Testis (tissue), 2 donors: ENCODE measurements around the gene CLEC2L.

Source experiments
- POLR2A ChIP-seq: fragments of 450-650 bp; IDR thresholded peaks from one replicate; pipeline ENCODE4 v1.6.1; 2017; ENCODE audit warnings: antibody characterized with exemption, mild to moderate bottlenecking, moderate library complexity
- TF ChIP-seq, protein P1 (sequence below), 3 experiments: fragments of 450-650 bp in 2 of 3; fragments of 200-600 bp in 1 of 3; sonication (generic) in 1 of 3; IDR thresholded peaks; one replicate each; pipeline ENCODE4 v1.5.1; 2016 to 2019; ENCODE audit warnings: antibody characterized with exemption in 3 of 3, mild to moderate bottlenecking in 2 of 3, moderate library complexity in 1 of 3

DNA sequence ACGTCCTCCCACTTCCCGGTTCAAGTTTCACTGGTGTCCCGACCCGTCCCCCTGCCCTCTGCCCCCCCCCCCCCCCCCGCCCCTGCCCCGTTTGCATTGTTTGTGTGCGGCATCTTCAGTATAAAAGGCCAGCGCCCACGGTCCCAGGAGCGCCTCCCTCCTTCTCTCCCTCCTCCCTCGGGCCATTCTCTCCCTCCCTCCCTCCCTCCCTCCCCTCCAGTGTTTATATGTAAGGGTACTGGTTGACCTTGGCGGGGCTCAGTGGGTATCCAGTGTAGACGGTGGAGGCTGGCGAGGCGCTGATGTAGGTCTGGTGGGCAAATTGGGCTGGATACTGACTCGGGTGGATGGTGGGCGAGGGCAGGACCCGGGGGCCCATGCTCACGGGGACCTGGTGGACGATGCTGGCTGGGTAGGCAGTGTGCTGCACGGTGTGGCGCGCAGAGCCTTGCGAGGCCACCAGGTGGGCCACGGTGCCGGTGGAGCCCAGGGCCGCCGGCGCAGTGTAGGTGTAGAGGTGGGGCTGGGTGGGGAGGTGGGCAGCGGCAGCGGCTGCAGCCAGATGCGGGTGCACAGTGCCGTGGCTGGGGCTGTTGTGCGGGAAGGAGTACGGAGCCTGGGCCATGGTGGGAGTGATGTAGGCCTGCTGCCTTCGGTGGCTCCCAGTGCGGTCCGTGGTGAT lies 49.4 kb downstream of the CLEC2L start:
- TF ChIP-seq, protein P1, sequence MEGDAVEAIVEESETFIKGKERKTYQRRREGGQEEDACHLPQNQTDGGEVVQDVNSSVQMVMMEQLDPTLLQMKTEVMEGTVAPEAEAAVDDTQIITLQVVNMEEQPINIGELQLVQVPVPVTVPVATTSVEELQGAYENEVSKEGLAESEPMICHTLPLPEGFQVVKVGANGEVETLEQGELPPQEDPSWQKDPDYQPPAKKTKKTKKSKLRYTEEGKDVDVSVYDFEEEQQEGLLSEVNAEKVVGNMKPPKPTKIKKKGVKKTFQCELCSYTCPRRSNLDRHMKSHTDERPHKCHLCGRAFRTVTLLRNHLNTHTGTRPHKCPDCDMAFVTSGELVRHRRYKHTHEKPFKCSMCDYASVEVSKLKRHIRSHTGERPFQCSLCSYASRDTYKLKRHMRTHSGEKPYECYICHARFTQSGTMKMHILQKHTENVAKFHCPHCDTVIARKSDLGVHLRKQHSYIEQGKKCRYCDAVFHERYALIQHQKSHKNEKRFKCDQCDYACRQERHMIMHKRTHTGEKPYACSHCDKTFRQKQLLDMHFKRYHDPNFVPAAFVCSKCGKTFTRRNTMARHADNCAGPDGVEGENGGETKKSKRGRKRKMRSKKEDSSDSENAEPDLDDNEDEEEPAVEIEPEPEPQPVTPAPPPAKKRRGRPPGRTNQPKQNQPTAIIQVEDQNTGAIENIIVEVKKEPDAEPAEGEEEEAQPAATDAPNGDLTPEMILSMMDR (IDR thresholded peaks at IDR 0.05), result no peak
- TF ChIP-seq POLR2A, result no peak
